GM18520 (cell line): ENCODE data around the gene LRP2.

Experiments used
- ATAC-seq: cut with Tn5 transposase; IDR thresholded peaks from one replicate; pipeline ENCODE4 v1.9.1; 2021; ENCODE audit not compliant: unreplicated experiment

Gene LRP2

GRCh38 chr2:169131587-169132512 lies 230.5 kb downstream of the LRP2 start:
- ATAC-seq = peak; percentile 73

GRCh38 chr2:169129703-169130243 lies 232.6 kb downstream of the LRP2 start:
- ATAC-seq = no peak

GRCh38 chr2:169119851-169120250 lies 242.5 kb downstream of the LRP2 start:
- no peak for ATAC-seq

- no peak for ATAC-seq
Observed at GRCh38 chr2:169119123-169119760, 243.1 kb downstream of the LRP2 start.

GRCh38 chr2:169118060-169118459 lies 244.3 kb downstream of the LRP2 start:
- no peak for ATAC-seq

- no peak for ATAC-seq
Observed at GRCh38 chr2:169116993-169117392, 245.3 kb downstream of the LRP2 start.

GRCh38 chr2:169116327-169116726 lies 246.0 kb downstream of the LRP2 start:
- ATAC-seq = no peak

GRCh38 chr2:169114056-169114455 lies 248.3 kb downstream of the LRP2 start:
- ATAC-seq = no peak

- ATAC-seq = no peak
Observed at GRCh38 chr2:169112841-169113240, 249.5 kb downstream of the LRP2 start.

GRCh38 chr2:169110916-169111315 lies 251.4 kb downstream of the LRP2 start:
- ATAC-seq = no peak

GRCh38 chr2:169110419-169110818 lies 251.9 kb downstream of the LRP2 start:
- no peak for ATAC-seq

GRCh38 chr2:169109502-169110409 lies 252.6 kb downstream of the LRP2 start:
- ATAC-seq = no peak

GRCh38 chr2:169108099-169108884 lies 254.0 kb downstream of the LRP2 start:
- ATAC-seq = no peak

- ATAC-seq = peak; percentile 86
Observed at GRCh38 chr2:169107645-169108044, 254.7 kb downstream of the LRP2 start.

GRCh38 chr2:169106563-169107545 lies 255.5 kb downstream of the LRP2 start:
- ATAC-seq = no peak

GRCh38 chr2:169106134-169106533 lies 256.2 kb downstream of the LRP2 start:
- ATAC-seq = no peak

GRCh38 chr2:169105476-169105875 lies 256.9 kb downstream of the LRP2 start:
- no peak for ATAC-seq

GRCh38 chr2:169104848-169105247 lies 257.5 kb downstream of the LRP2 start:
- ATAC-seq = no peak

GRCh38 chr2:169095621-169096105 lies 266.7 kb downstream of the LRP2 start:
- ATAC-seq = no peak
